H1 (cell line): ENCODE measurements around the gene PACSIN1.

Experiments used
- CHD2 ChIP-seq: IDR thresholded peaks from 2 replicates; pipeline ENCODE4 v1.6.1; 2012; ENCODE audit warnings: low read length, improper control_type of control experiment
- RAD21 ChIP-seq, 2 experiments: IDR thresholded peaks in 1 of 2; conservative IDR thresholded peaks in 1 of 2; 2 replicates each; pipeline ENCODE4 v1.6.1; 2011; ENCODE audit warnings: low read depth in 2 of 2, low read length in 2 of 2, improper control_type of control experiment in 1 of 2, inconsistent platforms in 1 of 2, mild to moderate bottlenecking in 1 of 2, moderate library complexity in 1 of 2
- SRF ChIP-seq: IDR thresholded peaks from 2 replicates; pipeline ENCODE4 v1.6.1; 2011; ENCODE audit warnings: mild to moderate bottlenecking, low read depth, low read length, moderate library complexity
- TAF1 ChIP-seq: IDR thresholded peaks from 2 replicates; pipeline ENCODE4 v1.6.1; 2011; ENCODE audit warnings: mild to moderate bottlenecking, low read depth, low read length
- TBP ChIP-seq: IDR thresholded peaks from 2 replicates; pipeline ENCODE4 v1.6.1; 2011; ENCODE audit warnings: low read depth, low read length, improper control_type of control experiment
- TF ChIP-seq, protein P1 (sequence below), 3 experiments: IDR thresholded peaks; 1 replicate in 2 of 3; 2 replicates in 1 of 3; pipeline versions ENCODE4 v1.5.1 to v1.6.1; 2011; ENCODE audit warnings: low read length in 3 of 3, mild to moderate bottlenecking in 3 of 3, inconsistent platforms in 2 of 3, low read depth in 1 of 3, moderate library complexity in 1 of 3; ENCODE audit not compliant: insufficient read depth in 1 of 3; ENCODE audit errors: control extremely low read depth in 1 of 3
- TF ChIP-seq, protein P2 (sequence below): IDR thresholded peaks from 2 replicates; pipeline ENCODE4 v1.6.1; 2011; ENCODE audit warnings: low read depth, mild to moderate bottlenecking, low read length; ENCODE audit not compliant: insufficient read depth

DNA sequence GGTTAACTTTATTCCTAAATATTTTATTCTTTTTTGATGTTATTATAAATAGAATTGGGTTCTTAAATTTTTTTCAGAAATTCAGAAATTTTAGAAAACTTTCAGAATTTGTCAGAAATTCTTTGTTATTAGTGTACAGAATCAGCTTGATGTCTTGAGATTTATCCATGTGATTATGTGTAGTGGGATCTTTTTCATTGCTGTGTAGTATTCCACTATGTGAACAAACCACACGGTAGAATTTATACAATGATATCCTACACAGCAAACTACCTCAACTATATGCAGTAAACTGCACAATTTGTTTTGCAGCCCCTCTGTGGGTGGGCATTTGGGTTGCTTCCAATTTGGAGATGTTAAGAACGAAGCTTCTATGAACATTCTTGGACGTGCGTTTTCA is 43.9 kb downstream of the PACSIN1 start:
- no peak for TF ChIP-seq TAF1
- TF ChIP-seq, protein P1, sequence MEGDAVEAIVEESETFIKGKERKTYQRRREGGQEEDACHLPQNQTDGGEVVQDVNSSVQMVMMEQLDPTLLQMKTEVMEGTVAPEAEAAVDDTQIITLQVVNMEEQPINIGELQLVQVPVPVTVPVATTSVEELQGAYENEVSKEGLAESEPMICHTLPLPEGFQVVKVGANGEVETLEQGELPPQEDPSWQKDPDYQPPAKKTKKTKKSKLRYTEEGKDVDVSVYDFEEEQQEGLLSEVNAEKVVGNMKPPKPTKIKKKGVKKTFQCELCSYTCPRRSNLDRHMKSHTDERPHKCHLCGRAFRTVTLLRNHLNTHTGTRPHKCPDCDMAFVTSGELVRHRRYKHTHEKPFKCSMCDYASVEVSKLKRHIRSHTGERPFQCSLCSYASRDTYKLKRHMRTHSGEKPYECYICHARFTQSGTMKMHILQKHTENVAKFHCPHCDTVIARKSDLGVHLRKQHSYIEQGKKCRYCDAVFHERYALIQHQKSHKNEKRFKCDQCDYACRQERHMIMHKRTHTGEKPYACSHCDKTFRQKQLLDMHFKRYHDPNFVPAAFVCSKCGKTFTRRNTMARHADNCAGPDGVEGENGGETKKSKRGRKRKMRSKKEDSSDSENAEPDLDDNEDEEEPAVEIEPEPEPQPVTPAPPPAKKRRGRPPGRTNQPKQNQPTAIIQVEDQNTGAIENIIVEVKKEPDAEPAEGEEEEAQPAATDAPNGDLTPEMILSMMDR (IDR thresholded peaks at IDR 0.05; ENCODE audit: control extremely low read depth in 1 of 3, insufficient read depth in 1 of 3, low read depth in 1 of 3, low read length in 3 of 3), result no peak
- TF ChIP-seq RAD21 (IDR thresholded peaks at IDR 0.05 in 1 of 2, conservative IDR thresholded peaks at IDR 0.05 in 1 of 2; ENCODE audit: low read depth in 2 of 2, low read length in 2 of 2), result no peak
- no peak for TF ChIP-seq TBP
- no peak for TF ChIP-seq CHD2
- no peak for TF ChIP-seq SRF
- TF ChIP-seq, protein P2, sequence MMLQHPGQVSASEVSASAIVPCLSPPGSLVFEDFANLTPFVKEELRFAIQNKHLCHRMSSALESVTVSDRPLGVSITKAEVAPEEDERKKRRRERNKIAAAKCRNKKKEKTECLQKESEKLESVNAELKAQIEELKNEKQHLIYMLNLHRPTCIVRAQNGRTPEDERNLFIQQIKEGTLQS, result no peak
